HK-2 (cell line): ENCODE data around the gene TM7SF3.

Experiments
- DNase-seq: peaks from one replicate; pipeline ENCODE4 v3.0.0-alpha.2; 2018; ENCODE audit not compliant: unreplicated experiment

Gene TM7SF3

DNA sequence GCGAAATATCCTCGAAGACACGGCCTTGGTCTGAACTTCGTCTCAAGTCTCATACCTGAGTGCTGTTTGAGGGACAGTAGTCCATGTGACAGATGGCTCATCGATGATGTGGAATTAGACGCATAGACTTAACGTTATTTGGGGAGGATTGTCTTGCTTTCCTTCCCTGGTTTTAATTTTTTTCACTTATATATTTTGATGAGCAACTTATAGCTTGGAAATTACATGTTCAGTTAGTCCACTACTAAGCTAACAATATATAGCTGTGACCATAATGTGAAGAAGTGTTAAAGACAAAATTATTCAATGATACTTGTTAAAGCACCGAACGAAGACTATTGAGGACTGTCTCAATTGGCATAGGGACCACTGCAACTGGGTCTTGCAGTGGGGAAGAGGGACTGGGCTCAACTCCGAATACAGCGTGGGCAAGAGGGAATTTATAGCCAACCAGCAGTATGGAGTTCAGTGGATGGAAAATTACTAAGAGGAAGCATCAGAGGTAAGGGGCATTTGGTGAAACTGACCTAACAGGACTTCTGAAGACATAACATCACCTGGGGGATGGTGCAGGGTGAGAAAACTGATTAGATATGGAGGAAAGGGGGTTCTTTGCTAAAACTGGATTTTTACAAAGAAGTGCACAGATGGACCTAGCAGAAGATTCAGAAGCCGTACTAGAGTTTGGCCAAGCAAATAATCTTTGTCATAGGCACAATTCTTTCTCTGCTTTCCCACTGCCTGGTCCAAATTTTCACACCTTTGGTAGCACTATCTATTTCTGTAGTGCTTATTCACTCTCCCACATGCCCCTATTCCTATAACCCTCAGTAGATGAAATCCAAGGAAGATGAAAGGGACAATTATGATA is 910 bp upstream of the TM7SF3 start:
- DNase-seq: no peak

DNA sequence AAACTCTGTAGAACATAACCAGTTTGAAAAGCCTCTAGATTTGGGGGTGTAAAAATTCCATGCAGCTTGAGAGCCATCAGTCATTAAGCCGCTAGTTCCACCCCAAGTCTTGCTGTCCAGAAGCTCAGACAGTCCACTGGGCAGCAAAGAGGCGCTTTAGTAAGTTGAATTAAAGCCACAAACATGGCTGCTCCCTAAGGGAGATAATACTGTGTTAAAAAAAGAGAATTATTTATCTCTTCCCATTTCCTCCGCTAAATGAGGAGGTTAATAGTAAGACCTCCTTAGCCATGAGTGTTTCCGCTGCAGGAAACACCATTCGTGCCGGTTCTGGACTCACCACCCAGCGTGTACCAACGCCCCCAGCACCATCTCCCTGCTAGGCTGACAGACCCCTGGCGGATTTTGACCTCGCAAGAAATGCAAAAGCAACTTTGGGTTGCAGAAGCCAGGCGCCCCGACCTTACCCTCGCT is 536 bp downstream of the TM7SF3 start:
- DNase-seq: no peak

DNA sequence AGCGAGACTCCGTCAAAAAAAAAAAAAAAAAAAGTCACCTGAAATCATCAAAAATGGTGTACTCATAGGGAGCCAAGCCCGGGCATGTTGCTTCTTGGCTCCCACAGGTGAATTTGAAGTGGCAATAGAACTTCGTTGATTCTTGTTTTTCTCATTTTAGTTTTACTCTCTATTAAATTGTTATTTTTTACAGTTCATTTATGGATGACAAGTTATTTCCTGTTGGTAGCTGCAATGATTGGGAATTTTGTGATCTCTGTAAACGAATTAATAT is 1.3 kb downstream of the TM7SF3 start:
- DNase-seq: no peak

DNA sequence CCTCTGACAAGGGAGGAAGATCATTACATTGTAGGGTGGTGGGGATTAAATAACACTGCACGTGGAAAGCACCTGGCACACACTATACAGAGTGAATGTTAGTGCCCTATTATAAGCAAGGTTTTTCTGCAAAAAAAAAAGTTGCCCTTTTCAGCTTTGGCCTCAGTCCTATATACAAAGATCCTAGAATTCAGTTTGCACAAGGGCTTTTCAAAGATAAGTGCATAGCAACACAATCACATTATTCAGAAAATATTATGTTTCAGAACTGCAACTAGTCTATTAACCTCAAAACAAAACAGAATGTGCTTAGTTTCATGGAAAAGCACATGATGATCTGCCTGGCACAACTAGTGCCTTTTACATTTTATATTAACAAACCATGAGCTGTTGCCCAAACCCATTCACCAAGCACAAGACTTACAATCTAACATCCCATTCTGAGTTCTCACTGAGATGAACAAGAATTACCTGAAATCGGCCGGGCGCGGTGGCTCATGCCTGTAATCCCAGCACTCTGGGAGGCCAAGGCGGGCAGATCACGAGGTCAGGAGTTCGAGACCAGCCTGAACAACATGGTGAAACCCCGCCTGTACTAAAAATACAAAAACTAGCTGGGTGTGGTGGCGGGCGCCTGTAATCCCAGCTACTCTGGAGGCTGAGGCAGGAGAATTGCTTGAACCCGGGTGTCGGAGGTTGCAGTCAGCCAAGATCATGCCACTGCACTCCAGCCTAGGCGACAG is 1.8 kb downstream of the TM7SF3 start:
- DNase-seq: no peak

DNA sequence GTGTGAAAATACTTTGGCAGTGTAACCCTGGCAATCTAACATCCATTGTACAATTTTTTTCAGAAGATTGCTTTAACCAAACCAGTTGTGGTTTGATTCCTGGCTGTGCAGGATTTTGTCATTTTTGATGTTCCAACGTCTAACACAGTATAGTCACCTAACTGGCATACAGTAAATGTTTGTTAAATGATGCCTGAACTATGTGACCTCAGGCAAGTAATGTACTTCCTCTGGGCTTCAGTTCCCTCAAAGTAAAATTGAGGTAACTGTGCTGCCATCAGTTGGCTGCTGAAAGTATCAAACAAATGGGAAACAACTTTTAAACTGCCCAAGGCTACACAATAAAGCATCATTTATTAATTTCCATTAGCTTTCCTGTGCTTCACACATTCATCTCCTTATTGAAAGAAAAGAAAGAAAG is 4.3 kb downstream of the TM7SF3 start:
- DNase-seq: no peak

DNA sequence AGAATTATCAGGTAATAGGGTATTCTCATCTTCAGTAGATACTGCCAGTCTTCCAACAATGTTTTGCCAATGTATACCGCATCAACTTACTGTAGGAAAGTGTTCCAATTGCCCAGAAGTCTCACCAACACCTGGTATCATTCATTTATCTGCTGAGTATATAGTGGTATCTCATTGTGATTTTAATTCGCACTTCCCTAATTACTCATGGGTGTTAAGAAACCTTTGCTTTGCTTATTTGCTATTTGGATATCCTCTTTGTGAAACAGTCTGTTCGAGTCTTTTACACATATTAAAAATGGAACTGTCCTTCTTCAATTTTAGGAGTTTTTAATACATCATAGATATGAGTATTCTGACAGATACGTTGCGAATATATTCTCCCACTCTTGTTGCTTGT is 6.1 kb downstream of the TM7SF3 start:
- no peak for DNase-seq

DNA sequence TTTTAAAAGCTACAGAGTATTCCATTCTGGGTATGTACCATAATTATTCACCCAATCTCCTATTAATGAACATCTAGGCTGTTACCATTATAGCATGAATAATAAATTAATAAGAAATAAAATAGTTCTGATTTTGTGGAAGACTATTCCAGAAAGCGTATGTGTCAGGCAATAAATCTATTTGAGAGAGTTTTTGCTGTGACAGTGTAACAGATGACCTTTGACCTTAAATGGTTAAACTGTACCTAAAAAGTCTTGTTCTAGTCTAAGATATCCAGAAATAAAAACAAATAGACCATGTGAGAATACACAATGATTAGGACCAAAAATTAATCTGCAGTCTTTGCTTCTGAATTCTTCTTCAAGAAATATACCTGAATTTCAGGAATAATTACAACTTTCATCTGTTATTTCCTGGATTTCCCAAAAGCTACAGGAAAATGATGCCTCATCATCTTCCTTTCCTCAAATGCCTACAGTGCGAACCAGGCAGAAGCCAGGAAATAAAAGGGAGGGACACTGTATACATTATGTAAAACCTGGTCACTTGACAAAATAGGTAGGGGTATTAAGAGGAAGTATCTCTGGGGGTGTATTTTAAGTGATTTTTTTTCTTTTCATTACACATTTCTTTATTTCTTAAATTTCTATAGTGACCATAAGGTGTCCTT is 7.3 kb downstream of the TM7SF3 start:
- no peak for DNase-seq

DNA sequence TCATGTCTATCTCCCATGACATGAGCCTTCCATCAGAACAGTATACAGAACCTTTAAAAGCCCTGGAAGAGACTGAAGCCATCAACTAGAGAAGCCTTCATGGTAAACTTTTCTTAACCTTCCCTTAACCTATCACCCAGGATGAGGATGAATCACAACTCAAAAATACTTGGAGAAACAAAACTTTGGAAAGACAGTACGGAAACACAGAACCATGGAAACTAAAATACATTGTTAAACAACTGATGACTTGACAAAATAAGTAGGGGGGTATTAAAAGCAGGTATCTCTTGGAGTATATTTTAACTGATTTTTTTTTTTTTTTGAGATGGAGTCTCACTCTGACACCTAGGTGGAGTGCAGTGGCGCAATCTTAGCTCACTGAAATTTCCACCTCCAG is 8.7 kb downstream of the TM7SF3 start:
- DNase-seq: no peak

DNA sequence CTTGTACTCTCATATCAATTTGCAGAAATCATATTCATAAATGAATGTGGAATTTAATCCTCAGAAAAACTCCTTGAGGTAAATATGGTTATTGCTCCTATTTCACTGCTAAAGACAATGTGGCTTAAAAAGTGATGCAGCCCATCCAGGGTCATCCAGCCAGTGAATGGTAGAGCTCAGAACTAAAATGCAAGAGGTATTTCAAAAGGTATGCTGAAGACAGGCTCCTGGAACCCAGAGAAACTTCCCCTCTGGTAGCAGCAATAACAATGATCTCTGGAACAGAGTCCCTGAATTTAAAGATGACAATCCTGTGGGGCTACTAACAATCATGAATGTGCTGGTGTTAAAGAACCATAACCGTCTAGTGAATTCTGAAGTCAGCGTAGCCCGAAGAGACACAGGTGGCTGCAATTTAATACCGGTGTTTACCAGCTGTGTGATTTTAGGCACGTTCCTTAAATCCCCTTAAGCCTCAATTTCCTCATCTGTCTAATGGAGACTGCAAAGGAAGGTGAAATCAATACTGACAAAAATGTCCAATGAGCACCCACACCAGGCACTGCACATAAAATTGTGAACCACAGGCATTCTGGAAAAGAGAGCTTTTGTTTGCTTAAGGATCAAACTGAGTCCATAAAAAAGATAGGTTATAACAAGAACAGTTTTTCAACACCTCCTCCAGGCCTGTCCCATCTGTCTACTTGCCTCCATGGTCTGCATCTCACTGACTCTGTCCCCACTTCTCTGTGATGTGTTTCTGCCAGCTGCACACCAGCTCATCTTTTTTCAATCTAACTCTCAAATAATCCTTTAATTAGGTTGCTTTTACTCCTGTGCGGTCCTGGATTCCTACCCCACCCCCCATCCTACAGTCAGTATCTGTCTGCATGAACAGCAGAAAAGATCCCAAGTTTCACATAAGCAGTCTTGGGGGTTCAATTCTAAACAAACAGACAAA is 10.5 kb downstream of the TM7SF3 start:
- DNase-seq: no peak

DNA sequence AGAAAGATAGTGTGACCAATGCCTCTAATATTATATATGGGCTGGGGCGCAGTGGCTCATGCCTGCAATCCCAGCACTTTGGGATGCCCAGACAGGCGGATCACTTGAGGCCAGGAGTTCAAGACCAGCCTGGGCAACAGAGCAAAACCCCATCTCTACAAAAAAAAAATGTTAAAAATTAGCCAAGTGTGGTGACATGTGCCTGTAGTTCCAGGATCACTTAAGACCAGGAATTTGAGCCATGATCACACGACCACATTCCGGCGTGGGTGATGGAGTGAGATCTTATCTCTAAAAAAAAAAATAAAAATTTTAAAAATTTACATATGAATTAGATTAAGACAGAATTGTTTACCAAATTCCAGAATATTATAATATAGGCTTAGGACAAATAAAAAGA is 12.0 kb downstream of the TM7SF3 start:
- DNase-seq: no peak

DNA sequence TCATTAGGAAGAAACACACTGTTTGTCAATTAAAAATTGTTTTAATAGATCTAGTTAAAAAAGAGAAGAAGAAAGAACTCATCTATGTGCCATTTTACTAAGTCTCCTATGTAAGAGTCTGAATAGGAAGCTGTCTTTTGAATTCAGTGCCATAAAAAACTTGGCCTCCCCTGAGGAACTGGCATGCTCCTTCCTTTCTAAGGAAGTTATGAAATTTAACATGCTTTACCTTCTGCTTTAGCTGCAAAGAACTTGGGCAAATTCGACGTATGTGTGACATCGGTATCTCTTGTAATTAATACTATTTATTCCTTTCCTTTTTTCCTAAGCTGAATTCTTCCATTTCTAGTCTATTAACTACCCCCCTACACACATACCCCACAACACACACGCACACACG is 12.5 kb downstream of the TM7SF3 start:
- no peak for DNase-seq

DNA sequence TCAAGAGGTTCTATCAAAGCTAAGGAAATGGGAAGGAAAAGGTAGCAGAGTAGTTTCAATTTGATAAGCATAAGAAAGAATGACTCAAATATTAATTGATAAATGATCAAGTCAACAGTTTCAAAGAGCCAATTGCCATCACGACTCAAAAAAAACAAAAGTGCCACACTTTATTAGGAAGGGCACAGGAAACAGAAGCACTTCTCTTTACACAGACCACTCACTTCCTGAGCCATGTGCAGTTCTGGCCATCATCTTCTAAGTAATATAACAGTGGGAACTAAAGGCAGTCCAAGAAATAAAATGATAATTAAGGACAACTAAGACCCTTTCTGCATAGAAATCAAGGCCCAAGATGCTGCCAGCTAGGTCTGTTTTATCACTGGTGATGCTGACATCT is 13.2 kb downstream of the TM7SF3 start:
- DNase-seq: no peak

DNA sequence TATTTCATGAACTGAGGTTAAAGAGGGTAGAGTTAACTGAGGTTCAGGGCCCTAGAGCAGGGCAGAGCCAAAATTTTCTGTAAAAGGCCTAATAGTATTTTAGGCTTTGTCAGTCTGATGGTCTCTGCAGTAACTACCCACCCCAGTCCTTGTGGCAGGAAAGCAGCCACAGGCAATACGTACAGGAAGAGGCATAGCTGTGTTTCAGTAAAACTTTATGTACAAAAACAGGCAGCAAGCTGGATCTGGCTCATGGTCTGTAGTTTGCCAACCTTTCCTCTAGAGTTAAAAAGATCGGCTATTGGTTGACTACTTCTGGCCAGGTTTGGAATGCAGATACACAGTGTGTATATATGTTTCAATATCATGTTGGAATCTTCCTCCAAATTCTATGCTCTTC is 17.2 kb downstream of the TM7SF3 start:
- no peak for DNase-seq

DNA sequence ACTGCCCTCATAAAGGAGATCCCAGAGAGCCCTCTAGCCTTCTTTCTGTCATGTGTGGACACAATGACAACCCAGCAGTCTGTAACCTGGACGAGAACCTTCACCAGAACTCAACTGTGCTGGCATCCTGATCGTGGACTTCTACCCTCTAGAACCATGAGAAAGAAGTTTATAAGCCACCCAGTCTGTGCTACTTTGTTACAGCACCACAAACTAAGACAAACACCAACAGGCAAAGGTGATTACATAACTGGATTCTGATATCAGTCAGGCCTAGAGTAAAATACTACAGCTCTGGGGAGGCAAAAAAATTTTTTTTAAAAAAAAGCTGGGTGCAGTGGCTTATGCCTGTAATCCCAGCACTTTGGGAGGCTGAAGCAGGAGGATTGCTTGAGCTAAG is 18.5 kb downstream of the TM7SF3 start:
- no peak for DNase-seq

DNA sequence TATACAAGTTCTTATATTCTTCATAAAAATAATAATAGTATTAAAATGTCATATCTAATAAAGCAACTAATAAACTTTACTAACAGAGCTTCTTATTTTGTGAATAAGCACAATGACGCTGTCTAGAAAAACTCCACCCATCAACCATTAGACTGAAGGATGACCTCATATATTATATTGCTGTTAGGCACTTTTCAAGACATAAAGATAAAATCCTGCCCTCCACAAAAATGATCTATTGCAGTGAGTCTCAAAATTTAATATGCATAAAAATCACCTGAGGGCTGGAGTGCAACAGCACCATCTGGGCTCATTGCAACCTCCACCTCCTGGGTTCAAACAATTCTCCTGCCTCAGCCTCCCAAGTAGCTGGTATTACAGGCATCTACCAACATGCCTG is 20.1 kb downstream of the TM7SF3 start:
- no peak for DNase-seq

DNA sequence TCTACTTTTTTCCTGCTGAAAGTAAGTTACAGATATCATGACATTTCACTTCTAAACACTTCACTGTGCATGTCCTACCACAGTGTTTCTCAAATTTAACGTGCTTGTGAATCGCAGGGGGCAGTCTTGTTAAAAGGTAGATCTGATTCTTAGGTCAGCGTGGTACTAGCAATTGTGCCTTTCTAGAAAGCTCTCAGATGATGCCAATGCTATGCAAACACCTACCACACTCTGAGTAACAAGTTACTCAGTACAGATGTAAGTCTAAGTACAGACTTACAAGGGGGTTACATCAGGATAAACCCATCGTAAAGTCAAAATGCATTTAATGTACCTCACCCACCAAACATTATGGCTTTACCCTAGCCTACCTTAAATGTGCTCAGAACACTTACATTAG is 22.4 kb downstream of the TM7SF3 start:
- no peak for DNase-seq

DNA sequence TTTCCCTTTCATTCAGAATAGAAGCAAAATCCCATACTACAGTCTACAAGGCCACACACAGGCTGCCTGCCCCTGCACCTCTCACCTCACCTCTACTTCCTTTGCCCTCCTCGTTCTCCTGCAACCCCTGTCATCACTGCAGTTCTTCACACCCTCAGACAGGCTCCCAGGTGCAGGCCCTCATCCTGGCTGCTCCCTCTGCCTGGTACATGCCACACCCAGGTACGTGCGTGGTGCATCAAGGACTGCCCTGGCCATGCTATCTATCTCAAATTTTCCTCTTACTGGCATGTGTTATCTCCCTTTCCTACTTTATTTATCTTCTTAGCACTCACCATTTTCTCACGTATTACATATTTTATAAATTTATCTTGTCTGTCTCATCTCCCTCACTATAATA is 24.3 kb downstream of the TM7SF3 start:
- DNase-seq: no peak

DNA sequence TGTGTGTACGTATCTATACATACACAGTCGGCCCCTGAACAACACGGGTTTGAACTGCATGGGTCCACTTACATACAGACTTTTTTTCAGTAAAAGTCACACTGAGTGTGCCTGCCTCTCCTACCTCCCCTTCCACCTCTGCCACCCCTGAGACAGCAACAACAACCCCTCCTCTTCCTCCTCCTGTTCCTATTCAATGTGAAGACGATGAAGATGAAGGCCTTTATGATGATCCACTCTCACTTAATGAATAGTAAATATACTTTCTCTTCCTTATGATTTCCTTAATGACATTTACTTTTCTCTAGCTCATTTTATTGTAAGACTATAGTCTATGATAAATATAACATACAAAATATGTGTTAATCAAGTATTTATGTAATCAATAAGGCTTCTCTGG is 25.5 kb downstream of the TM7SF3 start:
- DNase-seq: no peak

DNA sequence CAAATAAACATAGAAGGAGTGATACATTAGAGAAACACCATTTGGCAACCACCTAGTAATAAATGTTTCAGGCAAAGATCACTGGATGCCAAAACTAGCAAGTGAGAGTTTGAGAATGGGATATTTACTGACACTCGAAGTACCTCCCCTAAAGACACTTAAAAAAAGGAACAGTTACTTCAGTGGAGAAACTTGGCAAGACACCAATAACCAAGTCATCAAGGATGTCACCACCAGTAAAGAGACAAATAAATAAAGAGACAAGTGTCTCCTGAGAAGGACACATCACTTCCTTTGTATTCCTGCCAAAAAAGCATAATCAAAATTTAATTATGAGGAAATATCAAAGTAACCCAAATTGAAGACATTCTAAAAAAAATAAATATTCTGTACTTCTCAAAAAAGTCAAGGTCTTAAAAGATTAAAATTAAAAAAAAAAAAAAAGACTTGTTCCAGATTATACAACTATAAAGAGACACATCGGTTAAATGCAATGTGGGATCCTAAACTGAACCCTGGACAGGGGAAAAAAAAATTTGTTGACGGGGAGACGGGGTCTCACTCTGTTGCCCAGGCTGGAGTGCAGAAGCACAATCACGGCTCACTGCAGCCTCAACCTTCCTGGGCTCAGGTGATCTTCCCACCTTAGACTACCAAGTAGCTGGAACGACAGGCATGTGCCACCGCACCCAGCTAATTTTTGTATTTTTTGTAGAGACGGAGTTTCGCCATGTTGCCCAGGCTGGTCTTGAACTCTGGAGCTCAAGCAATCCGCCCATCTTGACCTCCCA is 26.4 kb downstream of the TM7SF3 start:
- no peak for DNase-seq

DNA sequence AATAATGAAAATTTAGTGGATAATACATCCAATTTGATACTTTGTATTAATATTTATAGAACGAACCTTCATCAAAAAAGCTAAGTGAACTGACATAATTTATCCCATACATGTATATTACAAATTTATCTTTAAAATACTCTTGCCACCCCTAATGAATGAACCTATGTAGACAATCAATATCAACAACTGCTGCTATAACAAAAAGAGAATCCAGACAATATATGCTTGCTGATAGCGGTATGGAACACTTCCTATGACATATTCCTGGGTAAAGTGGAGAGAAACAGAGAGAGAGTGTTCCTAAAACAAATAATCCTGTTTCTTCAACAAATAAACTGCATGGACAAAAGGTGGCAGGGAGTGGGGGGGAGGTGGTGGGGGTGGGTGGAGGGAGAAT is 31.3 kb downstream of the TM7SF3 start:
- DNase-seq: no peak

DNA sequence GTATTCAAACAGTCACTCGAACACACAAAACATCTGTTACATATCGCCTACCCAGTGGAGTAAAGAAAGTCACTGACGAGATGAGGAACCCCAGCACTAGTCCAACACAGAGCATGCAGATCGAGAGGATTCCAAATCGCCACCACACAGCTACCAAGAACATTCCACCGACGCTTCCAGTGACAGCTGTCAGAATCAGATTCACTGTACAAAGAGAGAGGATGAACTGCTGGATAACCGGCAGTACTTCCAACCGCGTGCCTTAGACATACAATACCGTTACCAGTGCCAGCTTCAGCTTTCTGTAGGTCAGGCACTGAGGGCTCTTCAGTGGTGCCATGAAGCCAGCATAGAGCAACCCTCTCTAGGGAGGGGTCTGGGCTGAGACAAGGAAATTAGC is 34.5 kb downstream of the TM7SF3 start:
- DNase-seq: no peak
